Lower leg skin (tissue), 3 donors: ENCODE data around the gene TAF1B.

Experiments used
- POLR2A ChIP-seq, 2 donors: fragments of 450-650 bp; IDR thresholded peaks; one replicate each; pipeline ENCODE4 v1.6.1; 2016 to 2017; ENCODE audit warnings: antibody characterized with exemption in 2 of 2, mild to moderate bottlenecking in 1 of 2, moderate library complexity in 1 of 2
- TF ChIP-seq, protein P1 (sequence below), 3 donors: fragments of 450-650 bp; IDR thresholded peaks; one replicate each; pipeline ENCODE4 v1.5.1; 2016; ENCODE audit warnings: antibody characterized with exemption in 3 of 3, mild to moderate bottlenecking in 3 of 3, moderate library complexity in 2 of 3

DNA sequence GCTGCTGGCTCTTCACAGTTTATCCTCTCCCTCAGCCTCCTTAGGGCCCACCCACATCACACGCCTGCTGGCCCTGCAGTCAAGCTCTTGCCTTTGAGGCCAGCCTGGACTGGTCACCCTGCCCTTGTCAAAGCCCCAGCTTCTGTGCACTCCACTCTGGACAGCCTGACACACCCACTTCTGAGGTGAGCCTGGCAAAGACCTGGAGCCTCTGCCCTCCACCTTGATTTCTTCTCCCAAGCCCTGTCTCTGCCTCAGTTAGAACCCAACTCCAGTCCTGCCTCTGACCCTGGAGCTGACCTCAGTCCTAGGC lies 37.0 kb upstream of the TAF1B start:
- TF ChIP-seq, protein P1, sequence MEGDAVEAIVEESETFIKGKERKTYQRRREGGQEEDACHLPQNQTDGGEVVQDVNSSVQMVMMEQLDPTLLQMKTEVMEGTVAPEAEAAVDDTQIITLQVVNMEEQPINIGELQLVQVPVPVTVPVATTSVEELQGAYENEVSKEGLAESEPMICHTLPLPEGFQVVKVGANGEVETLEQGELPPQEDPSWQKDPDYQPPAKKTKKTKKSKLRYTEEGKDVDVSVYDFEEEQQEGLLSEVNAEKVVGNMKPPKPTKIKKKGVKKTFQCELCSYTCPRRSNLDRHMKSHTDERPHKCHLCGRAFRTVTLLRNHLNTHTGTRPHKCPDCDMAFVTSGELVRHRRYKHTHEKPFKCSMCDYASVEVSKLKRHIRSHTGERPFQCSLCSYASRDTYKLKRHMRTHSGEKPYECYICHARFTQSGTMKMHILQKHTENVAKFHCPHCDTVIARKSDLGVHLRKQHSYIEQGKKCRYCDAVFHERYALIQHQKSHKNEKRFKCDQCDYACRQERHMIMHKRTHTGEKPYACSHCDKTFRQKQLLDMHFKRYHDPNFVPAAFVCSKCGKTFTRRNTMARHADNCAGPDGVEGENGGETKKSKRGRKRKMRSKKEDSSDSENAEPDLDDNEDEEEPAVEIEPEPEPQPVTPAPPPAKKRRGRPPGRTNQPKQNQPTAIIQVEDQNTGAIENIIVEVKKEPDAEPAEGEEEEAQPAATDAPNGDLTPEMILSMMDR (IDR thresholded peaks at IDR 0.05) = no peak
- no peak for TF ChIP-seq POLR2A (IDR thresholded peaks at IDR 0.05)
